Muscle of arm (tissue), 12 donors: ENCODE measurements around the gene NTF3. TPM values are rescaled to one million over a fixed set of nuclear protein-coding genes. Genes with fewer than 3 reads are reported as not detected.

Experiments
- DNase-seq: peaks from one replicate; pipeline ENCODE4 v3.0.0-alpha.2; 2013
- polyA plus RNA-seq, 12 donors: library from polyadenylated mRNA; unstranded; fragments of 120-200 nt; gene quantifications; one replicate each; pipeline ENCODE4 v1.2.1, GENCODE V29; 2013; ENCODE audit not compliant: insufficient read length in 12 of 12

Gene NTF3
- polyA plus RNA-seq, 12 donors: 2.2 to 10.0 (median 3.3) TPM; not detected in 2

- no peak for DNase-seq
These were observed 53.5 kb downstream of the NTF3 start for GRCh38 chr12:5485454-5485853.

- no peak for DNase-seq
These were observed 55.2 kb downstream of the NTF3 start for GRCh38 chr12:5487076-5487475.

GRCh38 chr12:5487948-5488625 is 56.2 kb downstream of the NTF3 start:
- DNase-seq: no peak

- no peak for DNase-seq
These were observed 56.7 kb downstream of the NTF3 start for GRCh38 chr12:5488626-5488955.

- no peak for DNase-seq
These were observed 57.1 kb downstream of the NTF3 start for GRCh38 chr12:5489017-5489416.

- peak; percentile 12 for DNase-seq
These were observed 58.0 kb downstream of the NTF3 start for GRCh38 chr12:5489760-5490406.

- DNase-seq: no peak
These were observed 60.7 kb downstream of the NTF3 start for GRCh38 chr12:5492562-5492961.

- DNase-seq: no peak
These were observed 61.1 kb downstream of the NTF3 start for GRCh38 chr12:5493018-5493417.

GRCh38 chr12:5494343-5494742 is 62.4 kb downstream of the NTF3 start:
- no peak for DNase-seq

- DNase-seq: no peak
These were observed 65.6 kb downstream of the NTF3 start for GRCh38 chr12:5497329-5498053.

- no peak for DNase-seq
These were observed 66.2 kb downstream of the NTF3 start for GRCh38 chr12:5498076-5498475.

- DNase-seq: no peak
These were observed 66.9 kb downstream of the NTF3 start for GRCh38 chr12:5498806-5499205.

GRCh38 chr12:5499566-5500330 is 67.8 kb downstream of the NTF3 start:
- DNase-seq: no peak

GRCh38 chr12:5500331-5500659 is 68.4 kb downstream of the NTF3 start:
- no peak for DNase-seq

GRCh38 chr12:5503774-5504173 is 71.9 kb downstream of the NTF3 start:
- no peak for DNase-seq

GRCh38 chr12:5505116-5505515 is 73.2 kb downstream of the NTF3 start:
- DNase-seq: no peak

GRCh38 chr12:5505751-5506150 is 73.8 kb downstream of the NTF3 start:
- DNase-seq: no peak

- no peak for DNase-seq
These were observed 74.4 kb downstream of the NTF3 start for GRCh38 chr12:5506295-5506694.

- peak; percentile 22 for DNase-seq
These were observed 74.9 kb downstream of the NTF3 start for GRCh38 chr12:5506821-5507231.

GRCh38 chr12:5507401-5507935 is 75.6 kb downstream of the NTF3 start:
- DNase-seq: no peak

GRCh38 chr12:5507944-5508343 is 76.0 kb downstream of the NTF3 start:
- DNase-seq: no peak

GRCh38 chr12:5509102-5509501 is 77.2 kb downstream of the NTF3 start:
- no peak for DNase-seq
